K562 (cell line): ENCODE measurements around the gene CDC27. TPM values are rescaled to one million over a fixed set of nuclear protein-coding genes. Genes with fewer than 3 reads are reported as not detected.

Experiments
- ATAC-seq: fragments of 200-7000 bp; cut with Tn5 transposase; 3 replicates; pipeline ENCODE4 v1.9.1; 2020; ENCODE audit warnings: moderate library complexity
- BruUV-seq: library from RNA; stranded (reverse); fragments of 400-500 nt; replicated peaks from 2 replicates; lab custom pipeline; 2021; lab: Mats Ljungman, UMichigan
- CTCF ChIA-PET: fragments of 300-600 bp; formaldehyde crosslinking; extraction: SDS; loops from one replicate; lab custom pipeline; 2021; ENCODE audit warnings: low intra/inter-chr PET ratio; lab: Yijun Ruan, JAX
- POLR2A ChIA-PET: fragments of 300-600, 350-650 bp; sonication (Branson Sonifier 250); formaldehyde crosslinking; extraction: SDS; loops from one replicate; lab custom pipeline; 2021; ENCODE audit warnings: antibody characterized with exemption, inconsistent platforms; lab: Yijun Ruan, JAX
- DNase-seq, 4 experiments: peaks; one replicate each; pipeline versions ENCODE4 v3.0.0 to v3.0.0-alpha.2; 2011 to 2018; ENCODE audit warnings: low spot score in 3 of 4, mixed read lengths in 3 of 4; ENCODE audit errors: extremely low read depth in 1 of 4
- FAIRE-seq: peaks from 2 replicates; lab custom pipeline; 2011; peaks lifted over from hg19 to GRCh38; lab: Jason Lieb, UNC
- H2AFZ ChIP-seq: 2 replicates; pipeline ENCODE4 v1.6.0; 2011; ENCODE audit warnings: low read depth, low read length, control low read depth, inconsistent platforms
- H3K27ac ChIP-seq: fragments of 200-600 bp; 3 replicates; pipeline ENCODE4 v1.8.0; 2011; ENCODE audit warnings: low read depth, mild to moderate bottlenecking, control low read depth, inconsistent platforms, low read length, moderate library complexity, mixed read lengths; ENCODE audit errors: extremely low read depth
- H3K27me3 ChIP-seq, 2 experiments: fragments of 300-600 bp in 1 of 2; 2 replicates in 1 of 2; 3 replicates in 1 of 2; pipeline versions ENCODE4 v1.6.0 to v1.8.0; 2011; ENCODE audit warnings: inconsistent platforms in 2 of 2, low read length in 2 of 2, mild to moderate bottlenecking in 1 of 2, mixed read lengths in 1 of 2, moderate library complexity in 1 of 2; ENCODE audit not compliant: control insufficient read depth in 2 of 2, insufficient read depth in 2 of 2
- H3K36me3 ChIP-seq: fragments of 300-600 bp; 3 replicates; pipeline ENCODE4 v1.8.0; 2011; ENCODE audit warnings: mild to moderate bottlenecking, low read length, inconsistent platforms; ENCODE audit not compliant: control insufficient read depth, insufficient read depth
- H3K4me1 ChIP-seq, 2 experiments: fragments of 200-600 bp in 1 of 2; replicated peaks in 1 of 2; 2 replicates in 1 of 2; 3 replicates in 1 of 2; pipeline versions ENCODE4 v1.5.1 to v1.8.0; 2011; ENCODE audit warnings: inconsistent platforms in 2 of 2, low read length in 2 of 2, mild to moderate bottlenecking in 1 of 2, mixed read lengths in 1 of 2, moderate library complexity in 1 of 2; ENCODE audit not compliant: control insufficient read depth in 2 of 2, insufficient read depth in 2 of 2
- H3K4me2 ChIP-seq: 2 replicates; pipeline ENCODE4 v1.6.1; 2011; ENCODE audit warnings: low read length, control low read depth, inconsistent platforms, mixed read lengths; ENCODE audit not compliant: insufficient read depth
- H3K4me3 ChIP-seq: fragments of 200-600 bp; sonication (generic), shearing (Covaris generic); 2 replicates; pipeline ENCODE4 v1.5.1; 2016; ENCODE audit warnings: control low read depth, inconsistent platforms
- H3K79me2 ChIP-seq: fragments of 200-600 bp; 3 replicates; pipeline ENCODE4 v1.8.0; 2011; ENCODE audit warnings: low read length, inconsistent platforms; ENCODE audit not compliant: control insufficient read depth, insufficient read depth
- H3K9ac ChIP-seq, 2 experiments: 2 replicates each; pipeline versions ENCODE4 v1.6.0 to v1.6.1; 2011; ENCODE audit warnings: low read depth in 2 of 2, low read length in 2 of 2, control low read depth in 1 of 2, inconsistent platforms in 1 of 2, mild to moderate bottlenecking in 1 of 2, mixed read lengths in 1 of 2; ENCODE audit not compliant: insufficient read depth in 1 of 2
- H3K9me1 ChIP-seq: one replicate; pipeline ENCODE4 v1.6.0; 2011; ENCODE audit warnings: inconsistent platforms, mild to moderate bottlenecking, low read length, moderate library complexity; ENCODE audit not compliant: control insufficient read depth, insufficient read depth
- H3K9me3 ChIP-seq: replicated peaks from 2 replicates; pipeline ENCODE4 v1.5.1; 2011; ENCODE audit warnings: low read depth, low read length, inconsistent platforms; ENCODE audit not compliant: control insufficient read depth, insufficient read depth
- H4K20me1 ChIP-seq: replicated peaks from 2 replicates; pipeline ENCODE4 v1.6.1; 2011; ENCODE audit warnings: low read length, inconsistent platforms, mixed read lengths; ENCODE audit not compliant: control insufficient read depth, insufficient read depth
- EGR1 ChIP-seq: fragments of 450-650 bp; conservative IDR thresholded peaks from 2 replicates; pipeline ENCODE4 v1.6.1; 2017; ENCODE audit warnings: mild to moderate bottlenecking
- SP1 ChIP-seq: sonication (generic); formaldehyde crosslinking; IDR thresholded peaks from 2 replicates; pipeline ENCODE4 v1.8.1; 2022; ENCODE audit warnings: mild to moderate bottlenecking, missing genetic modification reagents
- XRCC3 ChIP-seq: fragments of 450-650 bp; IDR thresholded peaks from 2 replicates; pipeline ENCODE4 v1.6.1; 2017; ENCODE audit warnings: mild to moderate bottlenecking, moderate library complexity
- ZKSCAN8 ChIP-seq: fragments of 200-800 bp; sonication (Bioruptor generic); IDR thresholded peaks from 2 replicates; pipeline ENCODE4 v1.6.1; 2016; ENCODE audit warnings: missing genetic modification characterization, missing compliant biosample characterization
- WGBS: fragments of 100-300 bp; shearing (Covaris generic); methylation state at CpG from one replicate; pipeline ENCODE4 v1.1.6; 2016; ENCODE audit warnings: low coverage, mixed read lengths; ENCODE audit not compliant: insufficient coverage; ENCODE audit errors: missing lambda C conversion rate; 5-methylcytosine and 5-hydroxymethylcytosine counted together
- in situ Hi-C: fragments of 300-500 bp; cut with MboI; formaldehyde crosslinking; loops from 4 replicates; pipeline ENCODE4 v1.15.0; 2018; ENCODE audit warnings: inconsistent platforms, mixed read lengths
- intact Hi-C: fragments of 100-400 bp; cut with micrococcal nuclease; formaldehyde crosslinking; loops from 2 replicates; pipeline ENCODE4 v1.14.2; 2022
- polyA plus RNA-seq, 8 experiments: library from polyadenylated mRNA; depleted of rRNA in 4 of 8; stranded (reverse) in 5 of 8; unstranded in 3 of 8; fragments of >200 nt; fragmentation: Nextera tagmentation in 2 of 8; fragmentation: Illumina TruSeq in 1 of 8; extraction: Ambion mirVana in 2 of 8; extraction: Trizol in 1 of 8; gene quantifications; 2 replicates each; pipeline versions ENCODE4 v1.2.1 to v1.2.3, GENCODE V29; 2011 to 2014; ENCODE audit warnings: inconsistent platforms in 1 of 8, missing spikeins in 1 of 8
- total RNA-seq, 7 experiments: library from RNA; depleted of rRNA in 6 of 7; stranded (reverse); fragments of >200 nt in 6 of 7; fragmentation: Illumina TruSeq in 2 of 7; extraction: Trizol in 2 of 7; gene quantifications; 2 replicates each; pipeline versions ENCODE4 v1.2.1 to v1.2.3, GENCODE V29; 2011 to 2021; ENCODE audit warnings: low replicate concordance in 1 of 7
- TF ChIP-seq, protein P1 (sequence below): fragments of 450-650 bp; IDR thresholded peaks from 2 replicates; pipeline ENCODE4 v1.6.1; 2016; ENCODE audit warnings: low read depth
- TF ChIP-seq, protein P2 (sequence below): IDR thresholded peaks from 2 replicates; pipeline ENCODE4 v1.6.1; 2011; ENCODE audit warnings: borderline replicate concordance, low read depth, mild to moderate bottlenecking, moderate library complexity, low read length; ENCODE audit not compliant: insufficient read depth, poor library complexity, severe bottlenecking
- TF ChIP-seq, protein P3 (sequence below): fragments of 150-350 bp; IDR thresholded peaks from 2 replicates; pipeline ENCODE4 v1.6.1; 2014; ENCODE audit warnings: low read depth, mild to moderate bottlenecking, low read length, borderline replicate concordance

CDC27 gene
- total and polyA plus RNA-seq, 9 of the 15 experiments (the other 6 are each of a cell fraction or from before 2014, with no cell fraction given), result 28.6 to 155 (median 94.1) TPM

DNA sequence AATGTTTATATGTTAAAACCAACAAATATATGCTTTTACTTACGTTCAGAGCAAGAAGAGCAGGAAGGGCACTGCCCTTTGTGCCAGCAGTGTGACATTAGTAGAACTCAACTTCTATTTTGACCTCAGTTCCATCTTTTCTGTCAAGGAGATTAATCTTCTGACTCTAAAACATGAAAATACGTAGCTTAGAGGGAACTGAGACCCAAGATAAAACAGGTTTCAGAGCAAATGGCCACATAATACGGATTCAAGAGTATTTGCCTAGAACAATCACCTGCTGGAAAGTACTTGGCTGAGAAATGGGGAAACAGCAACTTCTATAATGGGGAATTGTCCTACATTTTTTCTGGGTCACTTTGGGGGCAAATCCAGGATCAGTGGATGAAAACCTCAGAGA is 42.2 kb upstream of the CDC27 start:
- Histone ChIP-seq H2AFZ (0 out of 2 replicates have a peak overlapping the region, but pooled peaks have one; percentile 17), H3K79me2 (no peaks in the 10 kb centered on the region), H3K27me3 (no peaks in the 10 kb centered on the region), H3K4me2 (no peak overlapping the region), H3K36me3 (0 out of 3 replicates have a peak, but pooled peaks cover under 1% of the 10 kb centered on the region), H3K4me1 (peaks cover 5 to 18% of the 10 kb centered on the region in 2 experiments; a peak in 3 of 5 replicates), H3K9me1 (no peaks in the 10 kb centered on the region), H3K9me3 (no peaks in the 10 kb centered on the region), H4K20me1 (no peaks in the 10 kb centered on the region), H3K9ac (no peak overlapping the region), H3K4me3 (no peak overlapping the region), H3K27ac (no peak overlapping the region)
- no TSS peak for BruUV-seq
- DNase-seq (no peak), ATAC-seq (no peak), FAIRE-seq (no peak)
- intact Hi-C loops (loop anchor here (2.0 kb wide), 2 partner anchors 57 to 383 kb away; no protein-coding TSS in a partner anchor), in situ Hi-C loops (loop anchor here (5.0 kb wide), 1 partner anchor 81 kb away; no protein-coding TSS in a partner anchor)
- CTCF ChIA-PET, result interaction anchor here (3.7 kb wide), 1 partner anchor 84 kb away, joined by 58 read pairs; no protein-coding TSS in a partner anchor
- POLR2A ChIA-PET, result interaction anchor here (0.6 to 1.3 kb wide), 3 partner anchors 11 to 232 kb away, joined by 3 to 5 read pairs (median 4); no protein-coding TSS in a partner anchor
- WGBS, result 48% methylated on average over 3 of the region's 3 CpGs
- TF ChIP-seq, protein P1, sequence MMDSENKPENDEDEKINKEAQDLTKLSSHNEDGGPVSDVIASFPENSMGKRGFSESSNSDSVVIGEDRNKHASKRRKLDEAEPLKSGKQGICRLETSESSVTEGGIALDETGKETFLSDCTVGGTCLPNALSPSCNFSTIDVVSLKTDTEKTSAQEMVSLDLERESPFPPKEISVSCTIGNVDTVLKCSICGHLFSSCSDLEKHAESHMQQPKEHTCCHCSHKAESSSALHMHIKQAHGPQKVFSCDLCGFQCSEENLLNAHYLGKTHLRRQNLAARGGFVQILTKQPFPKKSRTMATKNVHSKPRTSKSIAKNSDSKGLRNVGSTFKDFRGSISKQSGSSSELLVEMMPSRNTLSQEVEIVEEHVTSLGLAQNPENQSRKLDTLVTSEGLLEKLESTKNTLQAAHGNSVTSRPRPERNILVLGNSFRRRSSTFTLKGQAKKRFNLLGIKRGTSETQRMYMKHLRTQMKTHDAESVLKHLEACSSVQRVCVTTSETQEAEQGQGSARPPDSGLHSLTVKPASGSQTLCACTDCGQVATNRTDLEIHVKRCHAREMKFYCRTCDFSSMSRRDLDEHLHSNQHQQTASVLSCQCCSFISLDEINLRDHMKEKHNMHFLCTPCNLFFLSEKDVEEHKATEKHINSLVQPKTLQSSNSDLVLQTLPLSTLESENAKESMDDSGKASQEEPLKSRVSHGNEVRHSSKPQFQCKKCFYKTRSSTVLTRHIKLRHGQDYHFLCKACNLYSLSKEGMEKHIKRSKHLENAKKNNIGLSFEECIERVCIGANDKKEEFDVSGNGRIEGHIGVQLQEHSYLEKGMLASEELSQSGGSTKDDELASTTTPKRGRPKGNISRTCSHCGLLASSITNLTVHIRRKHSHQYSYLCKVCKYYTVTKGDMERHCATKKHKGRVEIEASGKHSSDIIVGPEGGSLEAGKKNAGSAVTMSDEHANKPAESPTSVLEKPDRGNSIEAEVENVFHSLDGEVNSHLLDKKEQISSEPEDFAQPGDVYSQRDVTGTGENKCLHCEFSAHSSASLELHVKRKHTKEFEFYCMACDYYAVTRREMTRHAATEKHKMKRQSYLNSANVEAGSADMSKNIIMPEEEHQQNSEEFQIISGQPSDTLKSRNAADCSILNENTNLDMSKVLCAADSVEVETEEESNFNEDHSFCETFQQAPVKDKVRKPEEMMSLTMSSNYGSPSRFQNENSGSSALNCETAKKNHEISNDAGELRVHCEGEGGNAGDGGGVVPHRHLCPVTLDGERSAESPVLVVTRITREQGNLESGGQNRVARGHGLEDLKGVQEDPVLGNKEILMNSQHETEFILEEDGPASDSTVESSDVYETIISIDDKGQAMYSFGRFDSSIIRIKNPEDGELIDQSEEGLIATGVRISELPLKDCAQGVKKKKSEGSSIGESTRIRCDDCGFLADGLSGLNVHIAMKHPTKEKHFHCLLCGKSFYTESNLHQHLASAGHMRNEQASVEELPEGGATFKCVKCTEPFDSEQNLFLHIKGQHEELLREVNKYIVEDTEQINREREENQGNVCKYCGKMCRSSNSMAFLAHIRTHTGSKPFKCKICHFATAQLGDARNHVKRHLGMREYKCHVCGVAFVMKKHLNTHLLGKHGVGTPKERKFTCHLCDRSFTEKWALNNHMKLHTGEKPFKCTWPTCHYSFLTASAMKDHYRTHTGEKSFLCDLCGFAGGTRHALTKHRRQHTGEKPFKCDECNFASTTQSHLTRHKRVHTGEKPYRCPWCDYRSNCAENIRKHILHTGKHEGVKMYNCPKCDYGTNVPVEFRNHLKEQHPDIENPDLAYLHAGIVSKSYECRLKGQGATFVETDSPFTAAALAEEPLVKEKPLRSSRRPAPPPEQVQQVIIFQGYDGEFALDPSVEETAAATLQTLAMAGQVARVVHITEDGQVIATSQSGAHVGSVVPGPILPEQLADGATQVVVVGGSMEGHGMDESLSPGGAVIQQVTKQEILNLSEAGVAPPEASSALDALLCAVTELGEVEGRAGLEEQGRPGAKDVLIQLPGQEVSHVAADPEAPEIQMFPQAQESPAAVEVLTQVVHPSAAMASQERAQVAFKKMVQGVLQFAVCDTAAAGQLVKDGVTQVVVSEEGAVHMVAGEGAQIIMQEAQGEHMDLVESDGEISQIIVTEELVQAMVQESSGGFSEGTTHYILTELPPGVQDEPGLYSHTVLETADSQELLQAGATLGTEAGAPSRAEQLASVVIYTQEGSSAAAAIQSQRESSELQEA, result no peak
- TF ChIP-seq SP1 (no peak), ZKSCAN8 (no peak), EGR1 (no peak), XRCC3 (no peak)
- TF ChIP-seq, protein P2, sequence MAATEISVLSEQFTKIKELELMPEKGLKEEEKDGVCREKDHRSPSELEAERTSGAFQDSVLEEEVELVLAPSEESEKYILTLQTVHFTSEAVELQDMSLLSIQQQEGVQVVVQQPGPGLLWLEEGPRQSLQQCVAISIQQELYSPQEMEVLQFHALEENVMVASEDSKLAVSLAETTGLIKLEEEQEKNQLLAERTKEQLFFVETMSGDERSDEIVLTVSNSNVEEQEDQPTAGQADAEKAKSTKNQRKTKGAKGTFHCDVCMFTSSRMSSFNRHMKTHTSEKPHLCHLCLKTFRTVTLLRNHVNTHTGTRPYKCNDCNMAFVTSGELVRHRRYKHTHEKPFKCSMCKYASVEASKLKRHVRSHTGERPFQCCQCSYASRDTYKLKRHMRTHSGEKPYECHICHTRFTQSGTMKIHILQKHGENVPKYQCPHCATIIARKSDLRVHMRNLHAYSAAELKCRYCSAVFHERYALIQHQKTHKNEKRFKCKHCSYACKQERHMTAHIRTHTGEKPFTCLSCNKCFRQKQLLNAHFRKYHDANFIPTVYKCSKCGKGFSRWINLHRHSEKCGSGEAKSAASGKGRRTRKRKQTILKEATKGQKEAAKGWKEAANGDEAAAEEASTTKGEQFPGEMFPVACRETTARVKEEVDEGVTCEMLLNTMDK, result no peak
- TF ChIP-seq, protein P3, sequence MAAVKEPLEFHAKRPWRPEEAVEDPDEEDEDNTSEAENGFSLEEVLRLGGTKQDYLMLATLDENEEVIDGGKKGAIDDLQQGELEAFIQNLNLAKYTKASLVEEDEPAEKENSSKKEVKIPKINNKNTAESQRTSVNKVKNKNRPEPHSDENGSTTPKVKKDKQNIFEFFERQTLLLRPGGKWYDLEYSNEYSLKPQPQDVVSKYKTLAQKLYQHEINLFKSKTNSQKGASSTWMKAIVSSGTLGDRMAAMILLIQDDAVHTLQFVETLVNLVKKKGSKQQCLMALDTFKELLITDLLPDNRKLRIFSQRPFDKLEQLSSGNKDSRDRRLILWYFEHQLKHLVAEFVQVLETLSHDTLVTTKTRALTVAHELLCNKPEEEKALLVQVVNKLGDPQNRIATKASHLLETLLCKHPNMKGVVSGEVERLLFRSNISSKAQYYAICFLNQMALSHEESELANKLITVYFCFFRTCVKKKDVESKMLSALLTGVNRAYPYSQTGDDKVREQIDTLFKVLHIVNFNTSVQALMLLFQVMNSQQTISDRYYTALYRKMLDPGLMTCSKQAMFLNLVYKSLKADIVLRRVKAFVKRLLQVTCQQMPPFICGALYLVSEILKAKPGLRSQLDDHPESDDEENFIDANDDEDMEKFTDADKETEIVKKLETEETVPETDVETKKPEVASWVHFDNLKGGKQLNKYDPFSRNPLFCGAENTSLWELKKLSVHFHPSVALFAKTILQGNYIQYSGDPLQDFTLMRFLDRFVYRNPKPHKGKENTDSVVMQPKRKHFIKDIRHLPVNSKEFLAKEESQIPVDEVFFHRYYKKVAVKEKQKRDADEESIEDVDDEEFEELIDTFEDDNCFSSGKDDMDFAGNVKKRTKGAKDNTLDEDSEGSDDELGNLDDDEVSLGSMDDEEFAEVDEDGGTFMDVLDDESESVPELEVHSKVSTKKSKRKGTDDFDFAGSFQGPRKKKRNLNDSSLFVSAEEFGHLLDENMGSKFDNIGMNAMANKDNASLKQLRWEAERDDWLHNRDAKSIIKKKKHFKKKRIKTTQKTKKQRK, result no peak
